H1 (cell line): ENCODE results near the gene SMARCC1. TPM values are rescaled to one million over a fixed set of nuclear protein-coding genes. Genes with fewer than 3 reads are reported as not detected.

Experiments used
- JUN ChIP-seq: IDR thresholded peaks from 2 replicates; pipeline ENCODE4 v1.6.1; 2011; ENCODE audit warnings: low read depth, mild to moderate bottlenecking, improper control_type of control experiment, low read length
- POLR2A ChIP-seq, 2 experiments: IDR thresholded peaks; 1 replicate in 1 of 2; 2 replicates in 1 of 2; pipeline ENCODE4 v1.6.1; 2011; ENCODE audit warnings: low read depth in 2 of 2, low read length in 2 of 2, mild to moderate bottlenecking in 2 of 2; ENCODE audit errors: control extremely low read depth in 1 of 2
- polyA plus RNA-seq, 7 experiments: library from polyadenylated mRNA; depleted of rRNA in 3 of 7; stranded (reverse) in 5 of 7; unstranded in 2 of 7; fragments of >200 nt in 5 of 7; fragments of 200-250 nt in 2 of 7; gene quantifications; 1 replicate in 5 of 7; 2 replicates in 1 of 7; 4 replicates in 1 of 7; pipeline versions ENCODE4 v1.2.1 to v1.2.3, GENCODE V29; 2011 to 2013; ENCODE audit warnings: missing spikeins in 2 of 7, mixed read lengths in 2 of 7
- total RNA-seq: library from RNA; stranded (reverse); fragmentation: NEBNext Ultra II Directional; extraction: Animal tissue kit (Norgen Biotek cat#: 25700); gene quantifications from 2 replicates; pipeline ENCODE4 v1.2.1, GENCODE V29; 2021
- TF ChIP-seq, protein P1 (sequence below): fragments of 300-600 bp; sonication (generic); IDR thresholded peaks from 2 replicates; pipeline ENCODE4 v1.7.1; 2012; ENCODE audit warnings: low read length, moderate library complexity, mild to moderate bottlenecking, inconsistent platforms; ENCODE audit not compliant: insufficient replicate concordance

Gene SMARCC1
- total and polyA plus RNA-seq, 2 of the 8 experiments (the other 6 are each of a cell fraction or from before 2014, with no cell fraction given): 64.1 to 335 TPM

DNA sequence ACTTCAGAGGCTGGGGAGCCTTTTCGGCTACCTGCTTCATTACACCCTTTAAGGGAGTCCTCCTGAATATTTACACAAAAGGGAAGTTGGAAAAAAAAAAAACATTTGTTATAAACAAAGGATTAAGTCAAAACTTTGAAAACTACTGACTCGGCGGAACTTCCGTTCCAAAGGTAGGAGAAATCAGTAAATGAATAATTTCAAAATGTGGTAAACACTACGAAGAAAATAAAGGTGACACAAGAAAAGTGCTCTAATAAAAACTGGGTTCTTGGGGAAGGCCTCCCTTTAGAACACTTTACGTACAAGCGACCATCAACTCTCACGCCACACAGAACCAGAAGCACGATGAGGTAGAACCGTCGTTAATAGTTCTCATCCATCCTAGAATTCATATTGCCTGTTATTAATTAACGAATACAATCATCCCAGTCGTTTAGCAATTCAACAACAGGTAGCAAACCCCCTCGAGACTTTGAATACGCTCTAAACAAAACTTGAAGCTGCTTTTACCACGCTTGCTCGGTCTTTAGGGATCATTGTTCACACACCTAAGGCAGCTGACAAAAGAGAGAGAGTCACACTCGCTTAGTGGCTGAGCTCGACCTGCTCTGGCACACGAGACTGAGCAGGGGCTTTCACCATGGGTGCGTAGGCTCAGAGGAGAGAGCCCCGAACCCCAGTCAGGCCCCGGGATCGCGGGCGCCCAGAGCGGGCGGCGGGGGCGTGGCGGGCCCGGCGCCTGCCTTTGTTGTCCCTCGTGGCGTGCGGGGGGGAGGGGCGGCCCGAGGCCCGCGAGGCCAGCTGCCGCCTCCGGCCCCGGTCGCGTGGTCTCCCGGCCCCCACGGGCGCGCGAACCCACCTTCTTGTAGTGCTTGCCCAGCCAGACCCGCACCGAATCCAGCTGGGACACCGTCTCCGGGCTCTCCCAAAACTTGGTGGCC lies 680 bp downstream of the SMARCC1 start (continued):
- TF ChIP-seq, protein P1, sequence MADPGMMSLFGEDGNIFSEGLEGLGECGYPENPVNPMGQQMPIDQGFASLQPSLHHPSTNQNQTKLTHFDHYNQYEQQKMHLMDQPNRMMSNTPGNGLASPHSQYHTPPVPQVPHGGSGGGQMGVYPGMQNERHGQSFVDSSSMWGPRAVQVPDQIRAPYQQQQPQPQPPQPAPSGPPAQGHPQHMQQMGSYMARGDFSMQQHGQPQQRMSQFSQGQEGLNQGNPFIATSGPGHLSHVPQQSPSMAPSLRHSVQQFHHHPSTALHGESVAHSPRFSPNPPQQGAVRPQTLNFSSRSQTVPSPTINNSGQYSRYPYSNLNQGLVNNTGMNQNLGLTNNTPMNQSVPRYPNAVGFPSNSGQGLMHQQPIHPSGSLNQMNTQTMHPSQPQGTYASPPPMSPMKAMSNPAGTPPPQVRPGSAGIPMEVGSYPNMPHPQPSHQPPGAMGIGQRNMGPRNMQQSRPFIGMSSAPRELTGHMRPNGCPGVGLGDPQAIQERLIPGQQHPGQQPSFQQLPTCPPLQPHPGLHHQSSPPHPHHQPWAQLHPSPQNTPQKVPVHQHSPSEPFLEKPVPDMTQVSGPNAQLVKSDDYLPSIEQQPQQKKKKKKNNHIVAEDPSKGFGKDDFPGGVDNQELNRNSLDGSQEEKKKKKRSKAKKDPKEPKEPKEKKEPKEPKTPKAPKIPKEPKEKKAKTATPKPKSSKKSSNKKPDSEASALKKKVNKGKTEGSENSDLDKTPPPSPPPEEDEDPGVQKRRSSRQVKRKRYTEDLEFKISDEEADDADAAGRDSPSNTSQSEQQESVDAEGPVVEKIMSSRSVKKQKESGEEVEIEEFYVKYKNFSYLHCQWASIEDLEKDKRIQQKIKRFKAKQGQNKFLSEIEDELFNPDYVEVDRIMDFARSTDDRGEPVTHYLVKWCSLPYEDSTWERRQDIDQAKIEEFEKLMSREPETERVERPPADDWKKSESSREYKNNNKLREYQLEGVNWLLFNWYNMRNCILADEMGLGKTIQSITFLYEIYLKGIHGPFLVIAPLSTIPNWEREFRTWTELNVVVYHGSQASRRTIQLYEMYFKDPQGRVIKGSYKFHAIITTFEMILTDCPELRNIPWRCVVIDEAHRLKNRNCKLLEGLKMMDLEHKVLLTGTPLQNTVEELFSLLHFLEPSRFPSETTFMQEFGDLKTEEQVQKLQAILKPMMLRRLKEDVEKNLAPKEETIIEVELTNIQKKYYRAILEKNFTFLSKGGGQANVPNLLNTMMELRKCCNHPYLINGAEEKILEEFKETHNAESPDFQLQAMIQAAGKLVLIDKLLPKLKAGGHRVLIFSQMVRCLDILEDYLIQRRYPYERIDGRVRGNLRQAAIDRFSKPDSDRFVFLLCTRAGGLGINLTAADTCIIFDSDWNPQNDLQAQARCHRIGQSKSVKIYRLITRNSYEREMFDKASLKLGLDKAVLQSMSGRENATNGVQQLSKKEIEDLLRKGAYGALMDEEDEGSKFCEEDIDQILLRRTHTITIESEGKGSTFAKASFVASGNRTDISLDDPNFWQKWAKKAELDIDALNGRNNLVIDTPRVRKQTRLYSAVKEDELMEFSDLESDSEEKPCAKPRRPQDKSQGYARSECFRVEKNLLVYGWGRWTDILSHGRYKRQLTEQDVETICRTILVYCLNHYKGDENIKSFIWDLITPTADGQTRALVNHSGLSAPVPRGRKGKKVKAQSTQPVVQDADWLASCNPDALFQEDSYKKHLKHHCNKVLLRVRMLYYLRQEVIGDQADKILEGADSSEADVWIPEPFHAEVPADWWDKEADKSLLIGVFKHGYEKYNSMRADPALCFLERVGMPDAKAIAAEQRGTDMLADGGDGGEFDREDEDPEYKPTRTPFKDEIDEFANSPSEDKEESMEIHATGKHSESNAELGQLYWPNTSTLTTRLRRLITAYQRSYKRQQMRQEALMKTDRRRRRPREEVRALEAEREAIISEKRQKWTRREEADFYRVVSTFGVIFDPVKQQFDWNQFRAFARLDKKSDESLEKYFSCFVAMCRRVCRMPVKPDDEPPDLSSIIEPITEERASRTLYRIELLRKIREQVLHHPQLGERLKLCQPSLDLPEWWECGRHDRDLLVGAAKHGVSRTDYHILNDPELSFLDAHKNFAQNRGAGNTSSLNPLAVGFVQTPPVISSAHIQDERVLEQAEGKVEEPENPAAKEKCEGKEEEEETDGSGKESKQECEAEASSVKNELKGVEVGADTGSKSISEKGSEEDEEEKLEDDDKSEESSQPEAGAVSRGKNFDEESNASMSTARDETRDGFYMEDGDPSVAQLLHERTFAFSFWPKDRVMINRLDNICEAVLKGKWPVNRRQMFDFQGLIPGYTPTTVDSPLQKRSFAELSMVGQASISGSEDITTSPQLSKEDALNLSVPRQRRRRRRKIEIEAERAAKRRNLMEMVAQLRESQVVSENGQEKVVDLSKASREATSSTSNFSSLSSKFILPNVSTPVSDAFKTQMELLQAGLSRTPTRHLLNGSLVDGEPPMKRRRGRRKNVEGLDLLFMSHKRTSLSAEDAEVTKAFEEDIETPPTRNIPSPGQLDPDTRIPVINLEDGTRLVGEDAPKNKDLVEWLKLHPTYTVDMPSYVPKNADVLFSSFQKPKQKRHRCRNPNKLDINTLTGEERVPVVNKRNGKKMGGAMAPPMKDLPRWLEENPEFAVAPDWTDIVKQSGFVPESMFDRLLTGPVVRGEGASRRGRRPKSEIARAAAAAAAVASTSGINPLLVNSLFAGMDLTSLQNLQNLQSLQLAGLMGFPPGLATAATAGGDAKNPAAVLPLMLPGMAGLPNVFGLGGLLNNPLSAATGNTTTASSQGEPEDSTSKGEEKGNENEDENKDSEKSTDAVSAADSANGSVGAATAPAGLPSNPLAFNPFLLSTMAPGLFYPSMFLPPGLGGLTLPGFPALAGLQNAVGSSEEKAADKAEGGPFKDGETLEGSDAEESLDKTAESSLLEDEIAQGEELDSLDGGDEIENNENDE: no peak
- TF ChIP-seq POLR2A (IDR thresholded peaks at IDR 0.05; ENCODE audit: control extremely low read depth in 1 of 2, low read depth in 2 of 2, low read length in 2 of 2): peak in 1 of 2 experiments; percentile 26; a peak in 1 of 3 replicates
- TF ChIP-seq JUN: no peak
